NCI-H1105 (cell line): ENCODE measurements around the gene SCN10A.

Experiments used
- DNase-seq: peaks from one replicate; lab custom pipeline; 2025; lab: John Stamatoyannopoulos, UW

Gene SCN10A

GRCh38 chr3:38773528-38773927 lies 42.5 kb downstream of the SCN10A start:
- DNase-seq, result no peak

- no peak for DNase-seq
Observed at GRCh38 chr3:38763569-38763968, 52.4 kb downstream of the SCN10A start.

- no peak for DNase-seq
Observed at GRCh38 chr3:38758557-38758956, 57.5 kb downstream of the SCN10A start.

- DNase-seq, result no peak
Observed at GRCh38 chr3:38757721-38758120, 58.3 kb downstream of the SCN10A start.

- DNase-seq, result no peak
Observed at GRCh38 chr3:38756892-38757291, 59.1 kb downstream of the SCN10A start.

- DNase-seq, result no peak
Observed at GRCh38 chr3:38755130-38755529, 60.9 kb downstream of the SCN10A start.

GRCh38 chr3:38746641-38747040 lies 69.4 kb downstream of the SCN10A start:
- DNase-seq, result no peak

- DNase-seq, result no peak
Observed at GRCh38 chr3:38743043-38743442, 73.0 kb downstream of the SCN10A start.

- no peak for DNase-seq
Observed at GRCh38 chr3:38742550-38742949, 73.5 kb downstream of the SCN10A start.

GRCh38 chr3:38740537-38740936 lies 75.5 kb downstream of the SCN10A start:
- no peak for DNase-seq

GRCh38 chr3:38739931-38740330 lies 76.1 kb downstream of the SCN10A start:
- DNase-seq, result no peak

- DNase-seq, result no peak
Observed at GRCh38 chr3:38739396-38739689, 76.7 kb downstream of the SCN10A start.

- peak; percentile 26 for DNase-seq
Observed at GRCh38 chr3:38738630-38739395, 77.2 kb downstream of the SCN10A start.

GRCh38 chr3:38731522-38731921 lies 84.5 kb downstream of the SCN10A start:
- no peak for DNase-seq

- DNase-seq, result no peak
Observed at GRCh38 chr3:38730281-38730680, 85.7 kb downstream of the SCN10A start.

GRCh38 chr3:38728008-38728407 lies 88.0 kb downstream of the SCN10A start:
- no peak for DNase-seq

GRCh38 chr3:38726751-38727150 lies 89.3 kb downstream of the SCN10A start:
- DNase-seq, result no peak

GRCh38 chr3:38725726-38726419 lies 90.1 kb downstream of the SCN10A start:
- no peak for DNase-seq

GRCh38 chr3:38724392-38724736 lies 91.7 kb downstream of the SCN10A start:
- DNase-seq, result no peak

GRCh38 chr3:38723569-38724391 lies 92.2 kb downstream of the SCN10A start:
- DNase-seq, result no peak

- DNase-seq, result no peak
Observed at GRCh38 chr3:38722781-38723568, 93.0 kb downstream of the SCN10A start.

- DNase-seq, result no peak
Observed at GRCh38 chr3:38721207-38721772, 94.7 kb downstream of the SCN10A start.
